NOMO-1 treated with dmso at 0.1 percent for 144 hours (cell line): Measurements from ENCODE around the gene HES7.
"Not testable (repeated sequence)": the region's sequence is repeated elsewhere in the genome, so short reads cannot be mapped to it uniquely, and the experiment has no call there.

Experiments
- DNase-seq: peaks from one replicate; lab custom pipeline; 2025; ENCODE audit not compliant: unreplicated experiment; lab: John Stamatoyannopoulos, UW

HES7 gene

DNA sequence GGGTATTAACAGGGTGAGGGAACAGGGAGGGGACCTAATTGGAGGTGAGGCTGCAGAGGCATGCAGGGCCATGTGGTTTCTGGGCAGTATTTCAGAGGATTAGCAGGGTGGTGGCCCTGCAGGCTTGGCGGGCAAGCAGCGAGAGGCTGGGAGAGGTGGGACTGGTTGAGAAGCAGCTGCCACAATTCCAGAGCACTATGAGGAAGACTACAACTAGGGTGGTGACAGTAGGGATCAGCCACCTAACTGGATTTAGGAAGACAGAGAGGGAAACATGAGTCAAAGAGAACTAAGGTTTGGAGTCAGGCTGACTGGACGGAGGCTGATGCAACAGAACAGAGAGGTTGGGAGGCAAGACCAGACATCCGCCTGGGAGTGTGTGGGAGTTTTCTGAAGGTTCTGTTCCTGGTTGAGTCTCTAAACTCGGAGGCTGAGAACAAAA is 17.9 kb downstream of the HES7 start:
- DNase-seq = no peak

- no peak for DNase-seq
These were observed 19.0 kb downstream of the HES7 start for GRCh38 chr17:8104911-8105310.

DNA sequence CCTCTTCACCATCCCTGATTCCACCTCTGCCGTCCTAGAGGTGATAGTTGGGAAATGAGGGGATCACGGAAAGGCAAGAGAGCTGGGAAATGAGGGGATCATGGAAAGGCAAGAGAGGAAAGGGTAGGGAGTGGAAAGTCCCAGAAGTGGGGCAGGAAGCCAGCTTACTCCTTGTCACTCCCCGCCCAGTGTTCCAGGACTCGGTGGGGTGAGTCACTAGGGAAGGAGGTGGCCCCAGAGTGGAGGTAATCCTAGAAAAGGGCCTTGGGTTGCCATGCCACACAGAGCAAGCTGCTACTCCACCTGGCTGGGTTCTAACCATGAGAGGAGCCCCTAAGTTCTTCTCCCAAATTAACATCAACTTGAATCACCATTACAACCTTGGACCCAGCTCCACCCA is 20.4 kb downstream of the HES7 start:
- DNase-seq = no peak

DNA sequence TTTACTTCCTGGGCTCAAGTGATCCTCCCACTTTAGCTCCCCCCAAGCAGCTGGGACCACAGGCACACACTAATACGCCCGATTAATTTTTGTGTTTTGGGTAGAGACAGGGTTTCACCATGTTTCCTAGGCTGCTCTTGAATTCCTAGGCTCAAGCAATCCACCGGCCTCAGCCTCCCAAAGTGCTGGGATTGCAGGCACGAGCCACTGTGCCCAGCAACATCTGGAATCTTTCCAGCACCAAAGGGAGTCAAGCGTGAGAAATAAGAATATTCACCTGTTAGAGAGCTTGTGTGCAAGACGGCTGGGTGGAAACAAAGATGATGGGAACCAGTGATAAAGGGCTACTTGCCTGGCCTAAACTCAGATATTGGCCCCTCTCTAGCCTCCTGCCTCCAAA is 22.2 kb downstream of the HES7 start:
- DNase-seq = no peak

- no peak for DNase-seq
These were observed 23.1 kb downstream of the HES7 start for GRCh38 chr17:8100763-8101162.

DNA sequence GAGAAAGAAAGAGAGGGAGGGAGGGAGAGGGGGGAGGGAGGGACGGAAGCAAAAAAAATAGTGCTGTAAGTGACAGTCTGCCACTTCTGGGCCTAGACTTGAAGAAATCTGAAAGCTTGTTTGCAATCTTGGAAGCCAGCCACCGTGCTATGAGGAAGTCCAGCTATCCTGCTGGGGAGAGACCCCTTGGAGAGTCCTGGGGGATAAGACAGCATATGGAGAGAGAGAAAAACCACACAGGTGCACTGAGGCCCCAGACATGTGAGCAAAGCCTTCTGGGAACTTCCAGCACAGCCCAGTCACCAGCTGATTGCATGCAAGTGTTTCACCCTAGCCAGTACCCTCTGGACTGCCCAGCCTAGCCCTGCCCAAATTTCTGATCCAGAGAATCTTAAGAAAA is 23.8 kb downstream of the HES7 start:
- DNase-seq = no peak

GRCh38 chr17:8096541-8096940 is 27.4 kb downstream of the HES7 start:
- DNase-seq = no peak

DNA sequence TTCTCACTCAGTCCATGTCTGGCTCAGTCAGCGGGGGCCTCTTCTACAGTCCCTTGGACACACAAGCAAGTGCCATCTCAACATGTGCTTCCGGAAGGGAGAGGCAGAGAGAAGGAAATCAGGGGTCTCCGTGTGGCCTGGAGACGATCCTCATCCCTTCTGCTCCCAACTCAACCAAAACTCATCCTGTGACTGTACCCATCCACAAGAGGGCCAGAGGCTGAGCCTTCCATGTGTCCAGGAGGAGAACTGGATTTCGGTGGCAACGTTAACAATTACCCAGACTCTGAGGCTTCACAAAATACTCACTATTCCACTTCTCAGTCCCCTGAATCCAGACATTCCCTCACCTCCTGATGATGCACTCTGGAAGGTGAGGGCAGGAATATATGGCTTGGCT is 28.5 kb downstream of the HES7 start:
- no peak for DNase-seq

DNA sequence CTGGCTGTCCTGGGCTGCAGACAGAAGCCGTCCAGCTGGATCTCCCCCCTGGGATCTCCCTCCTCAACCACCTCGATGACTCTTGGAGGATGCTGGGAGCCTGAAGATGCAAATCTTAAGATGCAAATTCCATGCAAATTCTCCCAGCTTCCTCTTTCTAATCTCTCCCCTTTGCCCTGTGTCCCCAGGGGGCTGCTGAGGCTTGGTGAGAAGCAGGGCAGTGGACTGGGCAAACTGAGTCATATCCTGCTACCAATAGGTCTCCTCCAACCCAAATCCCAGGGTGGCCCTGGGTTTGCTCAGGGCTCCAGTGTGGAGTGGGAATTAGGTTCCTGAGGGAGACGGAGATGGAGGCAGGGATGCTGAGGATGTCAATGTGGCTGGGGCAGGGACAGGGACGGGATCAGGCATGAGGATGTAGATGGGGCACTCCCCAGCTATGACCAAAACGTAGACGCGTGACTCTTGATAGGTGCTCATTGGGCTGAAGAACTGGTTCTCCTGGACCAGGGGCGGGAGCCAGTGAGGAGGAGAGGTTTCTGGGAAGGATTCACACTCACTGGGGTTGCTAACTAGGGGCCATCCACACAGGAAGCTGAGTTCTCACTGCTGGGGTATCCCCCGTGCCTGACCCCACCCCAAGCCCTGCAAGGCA is 32.7 kb downstream of the HES7 start:
- DNase-seq = no peak

- no peak for DNase-seq
These were observed 34.2 kb downstream of the HES7 start for GRCh38 chr17:8089728-8090127.

GRCh38 chr17:8087952-8088230 is 36.0 kb downstream of the HES7 start:
- DNase-seq = no peak

DNA sequence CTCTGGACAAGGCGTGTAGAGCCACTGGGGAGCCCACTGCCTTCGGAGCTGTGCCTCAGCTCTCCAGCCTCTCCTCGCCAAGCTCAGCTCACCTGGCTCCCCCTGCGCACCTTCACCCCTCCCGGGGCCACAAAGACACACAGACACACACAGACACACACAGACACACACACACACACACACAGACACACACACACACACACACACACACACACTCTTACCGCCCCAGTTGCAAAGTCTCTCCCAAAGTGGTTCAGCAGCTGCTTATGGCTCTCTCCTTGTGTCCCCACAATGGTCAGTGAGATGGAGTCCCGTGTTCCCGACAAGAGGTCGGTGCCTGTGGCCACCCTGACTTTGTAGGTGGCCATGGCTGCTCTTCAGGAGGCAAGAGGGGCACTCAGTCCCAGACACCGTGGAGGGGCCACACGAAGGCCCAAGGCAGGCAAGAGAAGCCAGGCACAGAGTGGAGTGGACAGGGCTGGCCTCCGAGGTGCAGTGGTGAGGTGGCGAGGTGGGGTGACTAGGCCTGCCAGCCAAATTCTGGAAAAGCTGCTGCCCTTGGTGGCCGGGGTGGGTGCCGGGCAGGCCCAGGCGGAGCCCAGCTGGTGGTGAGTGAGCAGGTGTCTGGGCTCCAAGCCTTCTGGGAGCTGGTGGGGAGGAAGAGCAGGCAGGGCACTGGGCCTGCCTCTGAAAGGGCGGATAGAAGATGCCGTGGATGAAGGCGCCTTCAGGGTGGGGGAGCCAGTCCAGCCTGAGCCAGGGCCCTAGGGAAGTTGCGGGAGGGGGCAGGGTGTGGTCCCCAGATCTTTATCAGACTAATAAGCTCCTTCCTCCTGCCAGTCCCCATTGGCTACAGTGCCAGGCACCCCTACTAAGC is 36.6 kb downstream of the HES7 start, which contains the start of gene ALOX12B:
ALOX12B (minus strand) TSS at position 642 of the 877 bp plus-strand sequence; CDS start at position 368, 274 bp downstream.
- no peak for DNase-seq

GRCh38 chr17:8084250-8084649 is 39.7 kb downstream of the HES7 start:
- DNase-seq = no peak

DNA sequence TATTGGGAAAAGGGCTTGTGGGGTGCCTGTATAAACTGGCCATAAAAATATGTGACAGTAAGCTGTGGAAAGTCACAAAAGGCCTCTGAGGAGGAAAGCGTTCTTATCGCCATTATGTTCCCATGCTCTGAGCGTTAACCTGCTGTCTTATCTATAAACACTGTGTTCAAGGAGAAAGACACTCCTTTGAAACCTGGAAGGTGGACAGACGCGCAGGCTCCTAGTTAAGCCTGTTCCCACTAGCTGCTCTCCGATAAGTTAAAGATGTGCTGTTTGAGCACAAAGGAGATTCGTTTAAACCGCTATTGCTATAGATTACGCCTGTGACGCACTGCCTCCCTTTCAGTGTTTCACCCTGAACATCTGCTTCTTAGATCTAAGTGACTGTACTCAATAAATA is 41.6 kb downstream of the HES7 start:
- no peak for DNase-seq

GRCh38 chr17:8081876-8082275 is 42.0 kb downstream of the HES7 start:
- DNase-seq = no peak

DNA sequence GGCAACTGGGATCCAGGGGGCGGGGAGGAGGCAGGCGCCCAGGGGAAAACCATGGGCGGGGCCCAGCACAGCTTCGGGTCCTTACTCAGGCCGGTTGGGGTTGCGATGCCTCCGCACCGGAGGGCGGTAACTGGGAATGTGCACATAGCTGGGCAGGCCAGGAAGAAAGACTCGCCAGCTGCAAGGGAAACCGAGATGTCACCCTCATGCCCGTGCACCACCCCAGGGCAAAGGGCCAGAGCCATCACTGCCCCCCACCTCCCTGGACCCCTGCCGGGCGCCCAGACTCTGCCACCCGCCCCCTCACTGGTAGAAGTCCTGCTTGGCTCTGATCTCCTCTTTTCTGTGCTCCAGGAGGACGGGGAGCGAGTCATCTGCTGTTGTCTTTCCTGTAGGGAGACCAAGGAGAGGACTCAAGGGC is 43.1 kb downstream of the HES7 start:
- DNase-seq = no peak

GRCh38 chr17:8080208-8080798 is 43.6 kb downstream of the HES7 start:
- no peak for DNase-seq

DNA sequence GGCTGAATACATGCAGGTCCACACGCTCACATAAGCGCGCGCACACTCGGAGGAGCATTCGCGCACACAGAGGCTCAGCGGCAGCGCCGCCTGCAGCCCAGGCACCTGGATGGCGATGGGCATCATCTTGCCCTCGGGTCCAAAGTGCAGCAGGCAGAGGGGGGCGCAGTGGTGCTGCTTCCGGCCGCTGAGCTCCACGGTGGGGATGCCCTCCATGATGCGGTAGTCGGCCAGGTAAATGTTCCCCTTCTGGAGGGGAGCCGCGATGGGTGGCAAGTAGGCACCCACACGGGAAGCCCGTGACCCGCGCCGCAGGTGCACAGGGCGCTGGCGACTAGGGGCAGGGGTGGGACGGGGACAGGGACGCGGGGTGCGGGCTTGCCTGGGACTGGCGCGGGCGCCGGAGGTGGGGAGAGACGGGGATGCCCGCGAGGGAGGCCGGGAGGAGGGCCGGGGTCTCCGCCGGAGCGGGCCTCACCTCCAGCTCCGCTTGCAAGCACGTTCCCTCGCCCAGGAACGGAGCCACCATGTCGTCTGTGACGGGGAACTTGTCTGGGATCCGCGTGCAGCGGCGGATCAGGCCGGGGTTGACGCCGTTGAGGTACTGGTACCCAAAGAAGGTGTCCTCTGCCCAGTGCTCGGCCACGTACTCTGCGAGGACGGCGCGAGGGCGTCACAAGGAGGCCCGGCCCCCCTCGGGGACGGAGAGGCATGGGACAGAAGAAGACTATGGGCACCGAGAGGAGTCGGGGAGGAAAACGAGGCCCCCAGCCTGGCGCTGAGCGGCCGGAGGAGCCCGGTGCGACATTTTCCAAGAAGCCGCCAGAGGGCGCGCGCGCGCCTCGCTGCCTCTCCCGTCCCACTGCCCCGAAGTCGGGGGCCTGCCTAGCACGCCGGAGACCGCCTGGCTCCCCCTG is 44.4 kb downstream of the HES7 start:
- DNase-seq = peak; percentile 57

DNA sequence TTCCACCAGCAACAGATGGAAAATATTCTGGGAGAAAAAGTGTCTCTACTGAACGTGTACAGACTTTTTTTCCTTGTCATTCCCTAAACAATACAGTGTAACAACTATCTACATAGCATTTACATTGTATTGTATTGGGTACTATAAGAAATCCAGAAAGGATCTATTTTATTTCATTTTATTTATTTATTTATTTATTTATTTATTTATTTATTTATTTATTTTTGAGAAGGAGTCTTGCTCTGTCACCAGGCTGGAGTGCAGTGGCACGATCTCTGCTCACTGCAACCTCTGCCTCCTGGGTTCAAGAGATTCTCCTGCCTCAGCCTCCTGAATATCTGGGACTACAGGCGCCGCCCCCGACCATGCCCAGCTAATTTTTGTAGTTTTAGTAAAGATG is 46.0 kb downstream of the HES7 start:
- DNase-seq = not testable (repeated sequence)

- no peak for DNase-seq
These were observed 47.2 kb downstream of the HES7 start for GRCh38 chr17:8076502-8077266.
